AG09319 (cell line): ENCODE results near the gene SYNE2.
"Not testable (repeated sequence)": the region's sequence is repeated elsewhere in the genome, so short reads cannot be mapped to it uniquely, and the experiment has no call there.

ENCODE experiments used
- DNase-seq: peaks from one replicate; pipeline ENCODE4 v3.0.0-alpha.2; 2010; ENCODE audit warnings: low read depth; ENCODE audit errors: extremely low read depth
- CTCF ChIP-seq: IDR thresholded peaks from 2 replicates; pipeline ENCODE4 v1.5.1; 2011; ENCODE audit warnings: low read depth, mild to moderate bottlenecking, inconsistent platforms, low read length, moderate library complexity

SYNE2 gene

DNA sequence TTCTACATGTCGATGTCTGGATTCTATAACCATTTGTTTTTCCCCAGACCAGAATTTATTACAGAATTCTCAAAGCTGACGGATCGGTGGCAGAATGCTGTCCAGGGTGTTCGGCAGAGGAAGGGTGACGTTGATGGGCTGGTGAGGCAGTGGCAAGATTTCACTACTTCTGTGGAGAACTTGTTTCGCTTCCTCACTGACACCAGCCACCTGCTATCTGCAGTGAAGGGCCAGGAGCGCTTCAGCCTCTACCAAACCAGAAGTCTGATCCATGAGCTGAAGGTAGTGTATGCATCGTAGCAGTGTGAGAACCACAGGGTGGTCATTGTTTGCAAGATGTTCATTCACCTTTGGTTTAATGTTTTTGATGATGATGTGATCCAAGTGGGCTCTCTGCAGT lies 317.4 kb downstream of the SYNE2 start:
- DNase-seq = no peak

GRCh38 chr14:64174922-64175782 lies 322.3 kb downstream of the SYNE2 start:
- no peak for DNase-seq
- TF ChIP-seq CTCF = no peak

More for the DNA sequence above, 317.4 kb downstream of the SYNE2 start:
- no peak for TF ChIP-seq CTCF

- TF ChIP-seq CTCF = no peak
- DNase-seq = no peak
These were observed 323.5 kb downstream of the SYNE2 start for GRCh38 chr14:64176330-64176729.

GRCh38 chr14:64178814-64179213 lies 326.0 kb downstream of the SYNE2 start:
- TF ChIP-seq CTCF = no peak

GRCh38 chr14:64182908-64183307 lies 330.1 kb downstream of the SYNE2 start:
- not testable (repeated sequence) for DNase-seq

More at GRCh38 chr14:64178814-64179213, 326.0 kb downstream of the SYNE2 start:
- no peak for DNase-seq

GRCh38 chr14:64184103-64184729 lies 331.4 kb downstream of the SYNE2 start:
- TF ChIP-seq CTCF = no peak
- DNase-seq = no peak

DNA sequence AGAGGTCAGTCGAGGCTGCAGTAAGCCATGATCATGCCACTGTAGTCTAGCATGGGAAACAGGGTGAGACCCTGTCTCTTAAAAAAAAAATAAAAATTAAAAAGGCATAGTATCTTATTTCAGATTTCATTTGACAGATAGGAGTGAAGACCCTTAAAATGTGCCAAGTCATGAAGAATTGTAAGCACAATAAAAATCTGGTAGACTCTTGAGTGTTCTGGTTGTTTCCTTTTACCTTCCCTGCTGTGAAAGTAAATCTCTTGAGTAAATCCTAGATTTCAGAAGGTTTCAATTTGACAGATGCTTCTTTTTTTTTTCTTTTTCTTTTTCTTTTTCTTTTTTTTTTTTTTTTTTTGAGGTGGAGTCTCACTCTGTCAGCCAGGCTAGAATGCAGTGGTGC lies 332.4 kb downstream of the SYNE2 start:
- no peak for DNase-seq
- TF ChIP-seq CTCF = no peak
